Measurements from ENCODE around the gene THSD7A.

Gene THSD7A

DNA sequence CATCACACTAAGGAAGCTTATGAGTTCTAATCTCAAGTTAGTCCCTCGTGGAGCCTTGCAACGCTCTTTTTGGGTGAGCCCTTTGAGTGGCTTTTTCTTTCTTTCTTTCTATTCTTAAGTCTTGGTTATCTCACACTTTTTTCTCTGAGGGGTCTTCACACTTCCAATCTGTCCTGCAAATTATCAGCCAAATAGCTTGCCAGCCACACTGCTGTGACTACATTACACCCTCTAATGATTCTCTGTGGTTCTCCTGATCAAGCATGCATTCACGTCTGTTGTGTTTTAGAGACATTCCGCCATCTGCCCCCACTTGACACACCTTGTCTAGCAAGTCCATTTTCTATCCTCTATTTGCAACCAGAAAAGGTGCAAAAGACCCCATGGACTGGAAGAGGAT, 340.2 kb downstream of the THSD7A start:
- no peak overlapping the region for H3K4me3 ChIP-seq (ENCODE audit: low read depth, low read length)
- no peak for DNase-seq (ENCODE audit: low read depth)
- in situ Hi-C loops (cut with HindIII; ENCODE audit: low sequenced_read_pairs), result no loop called here
- TF ChIP-seq, protein P1, sequence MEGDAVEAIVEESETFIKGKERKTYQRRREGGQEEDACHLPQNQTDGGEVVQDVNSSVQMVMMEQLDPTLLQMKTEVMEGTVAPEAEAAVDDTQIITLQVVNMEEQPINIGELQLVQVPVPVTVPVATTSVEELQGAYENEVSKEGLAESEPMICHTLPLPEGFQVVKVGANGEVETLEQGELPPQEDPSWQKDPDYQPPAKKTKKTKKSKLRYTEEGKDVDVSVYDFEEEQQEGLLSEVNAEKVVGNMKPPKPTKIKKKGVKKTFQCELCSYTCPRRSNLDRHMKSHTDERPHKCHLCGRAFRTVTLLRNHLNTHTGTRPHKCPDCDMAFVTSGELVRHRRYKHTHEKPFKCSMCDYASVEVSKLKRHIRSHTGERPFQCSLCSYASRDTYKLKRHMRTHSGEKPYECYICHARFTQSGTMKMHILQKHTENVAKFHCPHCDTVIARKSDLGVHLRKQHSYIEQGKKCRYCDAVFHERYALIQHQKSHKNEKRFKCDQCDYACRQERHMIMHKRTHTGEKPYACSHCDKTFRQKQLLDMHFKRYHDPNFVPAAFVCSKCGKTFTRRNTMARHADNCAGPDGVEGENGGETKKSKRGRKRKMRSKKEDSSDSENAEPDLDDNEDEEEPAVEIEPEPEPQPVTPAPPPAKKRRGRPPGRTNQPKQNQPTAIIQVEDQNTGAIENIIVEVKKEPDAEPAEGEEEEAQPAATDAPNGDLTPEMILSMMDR (IDR thresholded peaks at IDR 0.05; ENCODE audit: low read depth, low read length, missing control alignments), result no peak

DNA sequence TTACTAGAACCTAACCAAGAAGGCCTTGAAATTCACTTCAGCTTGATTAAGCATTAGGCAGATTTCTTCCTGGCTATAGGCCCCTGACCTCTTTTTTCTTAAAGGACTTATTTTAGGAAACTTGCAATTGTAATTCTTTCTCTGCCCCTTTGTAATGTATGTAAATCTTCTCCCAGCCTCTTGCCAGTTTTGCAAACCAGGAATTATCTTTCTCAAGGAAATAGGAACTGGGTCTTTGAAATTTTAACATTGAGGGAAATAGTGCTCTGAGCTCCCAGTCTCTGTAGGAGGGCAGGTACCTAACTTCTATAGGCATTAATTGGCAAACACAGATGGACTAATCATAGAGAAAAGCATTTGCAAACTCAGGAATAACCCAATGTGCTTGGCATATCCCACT, 342.7 kb downstream of the THSD7A start:
- TF ChIP-seq, protein P1 (IDR thresholded peaks at IDR 0.05; ENCODE audit: low read depth, low read length, missing control alignments), result no peak
- in situ Hi-C loops (cut with HindIII; ENCODE audit: low sequenced_read_pairs), result no loop called here
- no peak overlapping the region for H3K4me3 ChIP-seq (ENCODE audit: low read depth, low read length)
- no peak for DNase-seq (ENCODE audit: low read depth)

DNA sequence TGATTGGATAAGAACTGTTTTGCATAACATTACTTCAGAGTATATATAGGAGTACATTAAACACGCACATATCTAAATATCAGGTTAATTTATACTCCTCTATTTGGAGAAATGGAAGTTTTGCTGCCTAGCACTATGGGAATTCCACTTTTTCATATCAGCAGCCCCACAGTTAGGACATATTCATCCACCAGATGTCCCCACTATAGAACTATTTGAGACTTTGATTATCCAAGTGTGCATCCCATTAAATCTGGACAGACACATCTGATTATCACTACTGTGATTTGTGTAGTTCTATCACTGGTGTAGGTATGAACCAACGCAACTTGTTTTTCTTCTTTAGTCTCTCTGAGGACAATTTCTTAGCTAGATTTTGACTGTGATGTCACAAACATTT, 345.7 kb downstream of the THSD7A start:
- no peak for DNase-seq (ENCODE audit: low read depth)
- TF ChIP-seq, protein P1 (IDR thresholded peaks at IDR 0.05; ENCODE audit: low read depth, low read length, missing control alignments), result no peak
- in situ Hi-C loops (cut with HindIII; ENCODE audit: low sequenced_read_pairs), result no loop called here
- no peak overlapping the region for H3K4me3 ChIP-seq (ENCODE audit: low read depth, low read length)

DNA sequence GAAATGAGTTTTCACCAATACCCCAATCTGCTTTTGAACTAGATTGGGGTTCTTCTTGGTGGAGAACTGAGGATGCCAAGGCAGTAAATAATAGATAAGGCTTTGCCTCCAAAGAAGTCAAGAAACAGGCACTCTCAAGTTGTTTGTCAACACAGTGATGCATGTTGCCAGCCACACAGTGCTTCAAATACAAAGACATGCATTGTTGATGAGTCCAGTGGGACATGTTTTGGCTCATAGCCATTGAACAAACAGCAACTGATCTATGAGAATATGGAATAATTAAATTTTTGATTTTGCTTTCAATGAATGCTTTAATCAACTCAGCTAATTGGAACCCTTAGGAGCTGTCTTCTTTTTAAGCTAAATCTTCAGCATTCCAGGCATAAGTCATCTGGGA, 346.4 kb downstream of the THSD7A start:
- TF ChIP-seq, protein P1 (IDR thresholded peaks at IDR 0.05; ENCODE audit: low read depth, low read length, missing control alignments), result no peak
- no peak for DNase-seq (ENCODE audit: low read depth)
- no peak overlapping the region for H3K4me3 ChIP-seq (ENCODE audit: low read depth, low read length)
- in situ Hi-C loops (cut with HindIII; ENCODE audit: low sequenced_read_pairs), result no loop called here

DNA sequence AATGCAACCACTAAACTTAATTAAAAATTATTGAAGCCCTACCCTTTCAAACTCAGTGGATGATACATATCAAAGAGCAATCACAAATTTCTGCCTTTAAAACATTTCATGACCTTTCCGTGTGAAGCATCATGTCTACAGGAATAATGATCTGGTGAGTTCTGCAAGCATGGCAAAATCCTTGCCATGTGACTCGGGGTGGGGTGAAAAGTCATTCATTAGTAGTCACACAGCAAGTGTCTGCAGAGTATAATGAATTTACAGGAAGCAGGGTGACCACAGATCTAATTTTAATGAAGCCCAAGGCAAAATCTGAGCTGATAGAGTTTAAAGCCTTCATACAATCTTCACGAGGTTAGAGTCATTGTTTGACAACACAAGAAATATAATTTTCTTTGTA, 351.9 kb downstream of the THSD7A start:
- H3K4me3 ChIP-seq (ENCODE audit: low read depth, low read length), result no peak overlapping the region
- no peak for DNase-seq (ENCODE audit: low read depth)
- in situ Hi-C loops (cut with HindIII; ENCODE audit: low sequenced_read_pairs), result no loop called here
- TF ChIP-seq, protein P1 (IDR thresholded peaks at IDR 0.05; ENCODE audit: low read depth, low read length, missing control alignments), result no peak

- TF ChIP-seq, protein P1 (IDR thresholded peaks at IDR 0.05; ENCODE audit: low read depth, low read length, missing control alignments), result no peak
- in situ Hi-C loops (cut with HindIII; ENCODE audit: low sequenced_read_pairs), result no loop called here
- no peak overlapping the region for H3K4me3 ChIP-seq (ENCODE audit: low read depth, low read length)
- no peak for DNase-seq (ENCODE audit: low read depth)
Measured at GRCh38 chr7:11478882-11479281, 353.1 kb downstream of the THSD7A start.

GRCh38 chr7:11478426-11478825, 353.6 kb downstream of the THSD7A start:
- no peak for DNase-seq (ENCODE audit: low read depth)
- in situ Hi-C loops (cut with HindIII; ENCODE audit: low sequenced_read_pairs), result no loop called here
- TF ChIP-seq, protein P1 (IDR thresholded peaks at IDR 0.05; ENCODE audit: low read depth, low read length, missing control alignments), result no peak
- H3K4me3 ChIP-seq (ENCODE audit: low read depth, low read length), result no peak overlapping the region

Data from astrocyte of the cerebellum (primary cell).